Activated CD8-positive, alpha-beta T cell treated with anti-CD3 and anti-CD28 coated beads for 36 hours (primary cell): Measurements from ENCODE around the gene FAM120B. TPM values are rescaled to one million over a fixed set of nuclear protein-coding genes. Genes with fewer than 3 reads are reported as not detected.

Experiments used
- ATAC-seq: fragments of 200-7000 bp; cut with Tn5 transposase; one replicate; pipeline ENCODE4 v1.10.0; 2021; ENCODE audit warnings: mild to moderate bottlenecking, moderate library complexity
- CTCF ChIA-PET: fragments of 350-600 bp; sonication (Branson Sonifier 250); formaldehyde crosslinking; loops from one replicate; lab custom pipeline; 2021; ENCODE audit warnings: antibody characterized with exemption; lab: Charles Lee
- POLR2A ChIA-PET: fragments of 350-600 bp; sonication (Branson Sonifier 250); formaldehyde crosslinking; loops from one replicate; lab custom pipeline; 2021; ENCODE audit warnings: antibody characterized with exemption; lab: Charles Lee
- DNase-seq: peaks from one replicate; pipeline ENCODE4 v3.0.0-alpha.2; 2020
- H3K27ac Mint-ChIP-seq: one replicate; pipeline ENCODE4 v1.8.0; 2021; ENCODE audit warnings: mild to moderate bottlenecking, mixed read lengths
- H3K27me3 Mint-ChIP-seq: one replicate; pipeline ENCODE4 v1.8.0; 2021; ENCODE audit warnings: mixed read lengths
- H3K36me3 Mint-ChIP-seq: one replicate; pipeline ENCODE4 v1.8.0; 2021; ENCODE audit warnings: low read depth, mixed read lengths
- H3K4me1 Mint-ChIP-seq: one replicate; pipeline ENCODE4 v1.8.0; 2021; ENCODE audit warnings: low read depth, mixed read lengths
- H3K4me3 Mint-ChIP-seq: one replicate; pipeline ENCODE4 v1.8.0; 2021; ENCODE audit warnings: mild to moderate bottlenecking, moderate library complexity, mixed read lengths
- H3K9me3 Mint-ChIP-seq: one replicate; pipeline ENCODE4 v1.8.0; 2021; ENCODE audit warnings: mixed read lengths
- intact Hi-C: fragments of 100-400 bp; cut with micrococcal nuclease; formaldehyde crosslinking; loops from one replicate; pipeline ENCODE4 v1.10.0; 2022
- total RNA-seq, 2 experiments: library from RNA; stranded (reverse); gene quantifications; one replicate each; pipeline ENCODE4 v1.2.3, GENCODE V29; 2021
- TF ChIP-seq, protein P1 (sequence below): fragments of 200-600 bp; IDR thresholded peaks from one replicate; pipeline ENCODE4 v1.8.0; 2022; ENCODE audit warnings: antibody characterized with exemption, mild to moderate bottlenecking

Gene FAM120B
- total RNA-seq, 2 experiments from 2014 or later: 19.0 to 19.5 TPM

DNA sequence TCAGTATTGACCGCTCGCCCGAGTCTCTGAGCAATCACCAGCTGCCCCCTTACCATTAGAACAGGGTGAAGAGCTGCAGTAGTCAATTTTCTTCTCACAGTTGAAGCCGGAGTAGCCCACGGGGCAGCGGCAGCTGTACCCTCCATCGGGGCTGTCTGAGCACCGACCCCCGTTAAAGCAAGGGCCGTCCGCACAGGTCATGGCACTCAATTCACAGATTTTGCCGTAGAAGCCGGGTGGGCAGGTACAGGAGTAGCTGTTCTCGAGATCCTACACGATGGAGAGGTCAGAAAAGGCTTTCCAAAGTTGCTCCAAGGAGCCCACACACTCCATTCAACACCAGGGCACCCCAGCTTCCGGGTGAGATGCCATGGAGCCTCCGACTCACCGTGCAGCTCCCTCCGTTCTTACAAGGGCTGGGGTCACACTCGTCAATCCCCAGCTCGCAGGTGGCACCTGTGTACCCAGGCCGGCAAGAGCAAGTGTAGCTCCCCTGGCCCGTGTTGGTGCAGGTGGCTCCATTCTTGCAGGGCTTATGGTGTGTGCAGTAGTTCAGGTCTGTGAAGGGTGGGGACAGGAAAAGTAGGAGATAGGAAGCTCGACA is 21.6 kb upstream of the FAM120B start:
- no peaks in the 10 kb centered on the region for H3K9me3 Mint-ChIP-seq
- POLR2A ChIA-PET: interaction anchor here (1.1 kb wide), 1 partner anchor 13 kb away, joined by 3 read pairs; no protein-coding TSS in a partner anchor
- CTCF ChIA-PET: no interaction called here
- no peak for DNase-seq
- ATAC-seq: no peak
- H3K27ac Mint-ChIP-seq: no peak overlapping the region
- peaks cover 9% of the 10 kb centered on the region for H3K4me1 Mint-ChIP-seq
- intact Hi-C loops: no loop called here
- H3K36me3 Mint-ChIP-seq: peaks cover 2% of the 10 kb centered on the region
- H3K27me3 Mint-ChIP-seq: peaks cover 2% of the 10 kb centered on the region
- no peak overlapping the region for H3K4me3 Mint-ChIP-seq
- TF ChIP-seq, protein P1, sequence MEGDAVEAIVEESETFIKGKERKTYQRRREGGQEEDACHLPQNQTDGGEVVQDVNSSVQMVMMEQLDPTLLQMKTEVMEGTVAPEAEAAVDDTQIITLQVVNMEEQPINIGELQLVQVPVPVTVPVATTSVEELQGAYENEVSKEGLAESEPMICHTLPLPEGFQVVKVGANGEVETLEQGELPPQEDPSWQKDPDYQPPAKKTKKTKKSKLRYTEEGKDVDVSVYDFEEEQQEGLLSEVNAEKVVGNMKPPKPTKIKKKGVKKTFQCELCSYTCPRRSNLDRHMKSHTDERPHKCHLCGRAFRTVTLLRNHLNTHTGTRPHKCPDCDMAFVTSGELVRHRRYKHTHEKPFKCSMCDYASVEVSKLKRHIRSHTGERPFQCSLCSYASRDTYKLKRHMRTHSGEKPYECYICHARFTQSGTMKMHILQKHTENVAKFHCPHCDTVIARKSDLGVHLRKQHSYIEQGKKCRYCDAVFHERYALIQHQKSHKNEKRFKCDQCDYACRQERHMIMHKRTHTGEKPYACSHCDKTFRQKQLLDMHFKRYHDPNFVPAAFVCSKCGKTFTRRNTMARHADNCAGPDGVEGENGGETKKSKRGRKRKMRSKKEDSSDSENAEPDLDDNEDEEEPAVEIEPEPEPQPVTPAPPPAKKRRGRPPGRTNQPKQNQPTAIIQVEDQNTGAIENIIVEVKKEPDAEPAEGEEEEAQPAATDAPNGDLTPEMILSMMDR: no peak

DNA sequence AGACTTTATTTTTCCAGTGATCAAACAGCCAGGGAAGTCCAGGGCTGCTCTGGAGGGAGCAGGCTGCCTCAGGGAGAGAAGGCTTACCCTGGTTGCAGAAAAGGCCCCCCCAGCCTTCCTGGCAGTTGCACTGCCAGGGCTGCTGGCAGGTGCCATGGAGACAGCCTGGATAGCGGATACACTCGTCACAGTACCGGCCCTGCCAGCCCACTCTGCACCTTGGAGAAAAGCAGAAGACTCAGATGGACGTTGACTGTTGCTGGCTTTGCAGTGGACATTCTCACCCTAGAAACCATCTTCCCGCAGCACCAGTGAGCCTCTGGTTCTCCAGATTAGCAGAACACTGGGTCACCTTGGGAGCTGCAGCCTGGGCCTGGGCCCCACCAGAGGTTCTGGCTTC is 21.1 kb upstream of the FAM120B start:
- Mint-ChIP-seq H3K4me3 (no peak overlapping the region), H3K36me3 (peaks cover 2% of the 10 kb centered on the region), H3K4me1 (peaks cover 8% of the 10 kb centered on the region), H3K27ac (no peak overlapping the region), H3K9me3 (no peaks in the 10 kb centered on the region), H3K27me3 (peaks cover 2% of the 10 kb centered on the region)
- POLR2A ChIA-PET: interaction anchor here (1.1 kb wide), 1 partner anchor 14 kb away, joined by 3 read pairs; no protein-coding TSS in a partner anchor
- ATAC-seq (no peak), DNase-seq (no peak)
- CTCF ChIA-PET: no interaction called here
- intact Hi-C loops: no loop called here
- TF ChIP-seq, protein P1: no peak

DNA sequence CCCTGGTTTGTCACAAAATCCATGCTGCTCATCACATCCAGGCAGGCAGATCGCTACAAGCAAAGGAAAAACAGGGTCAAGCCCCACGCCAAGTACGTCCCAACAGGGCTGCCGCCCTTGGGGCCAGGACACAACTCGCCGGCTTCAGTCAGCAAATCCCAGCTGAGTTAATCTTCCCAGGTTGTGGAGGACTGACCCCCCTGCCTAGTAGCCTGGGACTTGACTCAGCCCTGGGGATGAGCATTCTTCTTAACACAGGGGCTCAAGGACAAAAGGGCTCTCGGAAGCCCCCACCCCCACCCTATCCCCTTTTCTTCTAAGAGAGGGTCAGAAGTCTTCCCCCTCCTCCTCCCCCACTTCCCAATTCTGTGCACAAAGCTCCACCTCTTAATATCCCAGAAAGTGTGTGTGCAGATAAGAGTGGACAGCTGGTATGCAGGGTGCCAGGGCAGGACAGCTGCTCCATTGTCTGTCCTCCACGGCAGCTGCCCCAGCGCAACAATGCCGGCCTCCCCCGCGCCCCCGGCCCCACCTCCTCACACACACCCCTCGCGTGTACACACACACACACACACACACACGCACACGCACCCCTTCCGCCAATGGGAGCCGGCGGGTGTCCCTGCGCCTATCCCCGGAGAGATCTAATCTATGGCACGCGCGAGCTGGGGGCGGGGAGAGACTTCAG is 20.2 kb upstream of the FAM120B start:
- Mint-ChIP-seq H3K9me3 (no peaks in the 10 kb centered on the region), H3K4me3 (no peak overlapping the region), H3K27ac (no peak overlapping the region), H3K27me3 (peaks cover 2% of the 10 kb centered on the region), H3K4me1 (peaks cover 8% of the 10 kb centered on the region), H3K36me3 (peaks cover 2% of the 10 kb centered on the region)
- no peak for DNase-seq
- POLR2A ChIA-PET: interaction anchor here (1.4 kb wide), 1 partner anchor 15 kb away, joined by 4 read pairs; no protein-coding TSS in a partner anchor
- intact Hi-C loops: no loop called here
- TF ChIP-seq, protein P1: no peak
- ATAC-seq: no peak
- CTCF ChIA-PET: no interaction called here

DNA sequence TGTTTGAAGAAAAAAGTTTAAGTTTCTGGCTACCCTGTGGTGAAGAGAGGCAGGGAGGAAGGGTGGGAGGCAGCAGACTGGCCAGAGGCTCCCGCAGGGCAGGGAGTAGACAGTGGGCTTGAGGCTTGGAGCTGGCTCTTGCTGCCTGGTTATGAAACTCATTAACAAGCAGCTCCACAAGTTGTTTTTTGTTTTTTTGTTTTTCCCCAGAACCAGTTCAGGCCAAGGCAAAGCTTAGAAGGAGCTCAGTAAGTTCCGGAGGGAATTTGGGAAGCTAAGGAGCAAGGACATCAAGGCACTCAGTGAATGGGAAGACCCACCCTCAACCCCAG is 19.7 kb upstream of the FAM120B start:
- no peak overlapping the region for H3K27ac Mint-ChIP-seq
- ChIA-PET CTCF (no interaction called here), POLR2A (interaction anchor here (1.4 kb wide), 1 partner anchor 15 kb away, joined by 4 read pairs; no protein-coding TSS in a partner anchor)
- H3K27me3 Mint-ChIP-seq: peaks cover 6% of the 10 kb centered on the region
- TF ChIP-seq, protein P1: no peak
- no peak overlapping the region for H3K4me3 Mint-ChIP-seq
- intact Hi-C loops: no loop called here
- H3K4me1 Mint-ChIP-seq: peaks cover 10% of the 10 kb centered on the region
- H3K36me3 Mint-ChIP-seq: peaks cover 2% of the 10 kb centered on the region
- no peak for DNase-seq
- no peaks in the 10 kb centered on the region for H3K9me3 Mint-ChIP-seq
- ATAC-seq: no peak

DNA sequence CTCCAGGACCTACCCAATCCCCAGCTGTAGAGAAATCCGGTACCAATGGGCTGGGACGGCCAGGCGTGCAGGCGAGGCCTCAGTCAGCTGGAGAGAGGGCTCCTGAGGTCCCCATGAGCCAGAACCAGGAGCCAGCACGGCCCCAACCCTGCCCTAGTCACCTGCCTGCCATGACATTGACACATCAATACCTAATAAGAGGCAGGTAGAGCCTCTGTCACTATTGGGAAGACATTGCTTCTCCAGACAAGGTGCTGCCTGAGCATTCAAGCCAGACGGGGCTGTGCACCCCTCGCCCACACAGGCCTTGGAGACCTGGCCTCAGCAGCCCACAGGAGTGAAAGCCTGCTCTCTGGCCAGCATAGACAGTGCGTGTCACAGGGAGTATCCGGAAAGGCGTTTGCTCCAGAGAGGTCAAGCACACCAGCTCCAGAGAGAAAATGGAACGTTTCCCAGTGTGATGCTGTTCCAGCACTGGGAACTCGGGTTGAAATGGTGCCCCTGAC is 19.1 kb upstream of the FAM120B start:
- peaks cover 2% of the 10 kb centered on the region for H3K36me3 Mint-ChIP-seq
- H3K4me3 Mint-ChIP-seq: no peak overlapping the region
- POLR2A ChIA-PET: interaction anchor here (1.4 kb wide), 1 partner anchor 16 kb away, joined by 4 read pairs; no protein-coding TSS in a partner anchor
- intact Hi-C loops: no loop called here
- CTCF ChIA-PET: no interaction called here
- no peak for ATAC-seq
- H3K27ac Mint-ChIP-seq: no peak overlapping the region
- TF ChIP-seq, protein P1: no peak
- DNase-seq: no peak
- H3K27me3 Mint-ChIP-seq: peaks cover 11% of the 10 kb centered on the region
- H3K9me3 Mint-ChIP-seq: no peaks in the 10 kb centered on the region
- peaks cover 15% of the 10 kb centered on the region for H3K4me1 Mint-ChIP-seq
